DOHH2 (cell line): ENCODE results near the gene PCYOX1L.

ENCODE experiments used
- EZH2phosphoT487 ChIP-seq: fragments of 200-600 bp; sonication (generic); IDR thresholded peaks from 2 replicates; pipeline ENCODE4 v1.6.1; 2017; ENCODE audit warnings: borderline replicate concordance, mild to moderate bottlenecking, antibody characterized with exemption, low read length, moderate library complexity, mixed read lengths
- TF ChIP-seq, protein P1 (sequence below): fragments of 200-600 bp; sonication (generic); IDR thresholded peaks from one replicate; pipeline ENCODE4 v1.5.1; 2014; ENCODE audit warnings: antibody characterized with exemption, mild to moderate bottlenecking, low read depth, low read length; ENCODE audit not compliant: poor library complexity, severe bottlenecking

DNA sequence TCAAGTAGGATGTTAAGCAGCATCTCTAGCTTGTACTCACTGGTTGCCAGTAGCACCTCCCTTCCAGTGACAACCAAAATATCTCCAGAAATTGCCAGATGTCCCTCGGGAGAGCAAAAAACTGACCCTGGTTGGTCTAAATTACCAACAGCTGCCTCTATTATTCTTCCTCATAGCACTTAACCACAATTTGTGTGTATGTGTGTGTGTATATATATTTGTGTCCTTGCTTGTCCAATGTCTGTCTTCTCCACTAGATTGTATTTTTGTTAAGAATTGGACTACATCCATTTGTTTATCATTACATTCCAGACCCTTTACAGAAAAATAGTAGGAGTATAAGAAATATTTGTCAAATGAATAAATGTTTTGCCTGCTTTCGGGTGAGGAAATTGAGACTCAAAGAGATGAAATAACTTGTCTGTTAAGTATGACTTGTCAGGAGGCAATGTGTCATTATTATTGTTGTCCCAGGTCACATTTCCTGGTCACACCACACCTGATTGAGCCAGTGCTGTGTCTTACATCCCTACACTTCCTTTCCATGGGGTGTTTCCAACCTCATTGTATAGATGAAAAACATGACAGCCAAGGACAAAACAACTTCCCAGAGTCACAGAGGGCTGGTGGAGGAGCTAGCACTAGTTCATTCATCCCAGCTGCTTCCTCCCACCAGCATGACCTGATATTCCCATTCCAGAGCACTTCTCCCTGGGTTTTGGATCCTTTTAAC lies 24.0 kb upstream of the PCYOX1L start:
- TF ChIP-seq, protein P1, sequence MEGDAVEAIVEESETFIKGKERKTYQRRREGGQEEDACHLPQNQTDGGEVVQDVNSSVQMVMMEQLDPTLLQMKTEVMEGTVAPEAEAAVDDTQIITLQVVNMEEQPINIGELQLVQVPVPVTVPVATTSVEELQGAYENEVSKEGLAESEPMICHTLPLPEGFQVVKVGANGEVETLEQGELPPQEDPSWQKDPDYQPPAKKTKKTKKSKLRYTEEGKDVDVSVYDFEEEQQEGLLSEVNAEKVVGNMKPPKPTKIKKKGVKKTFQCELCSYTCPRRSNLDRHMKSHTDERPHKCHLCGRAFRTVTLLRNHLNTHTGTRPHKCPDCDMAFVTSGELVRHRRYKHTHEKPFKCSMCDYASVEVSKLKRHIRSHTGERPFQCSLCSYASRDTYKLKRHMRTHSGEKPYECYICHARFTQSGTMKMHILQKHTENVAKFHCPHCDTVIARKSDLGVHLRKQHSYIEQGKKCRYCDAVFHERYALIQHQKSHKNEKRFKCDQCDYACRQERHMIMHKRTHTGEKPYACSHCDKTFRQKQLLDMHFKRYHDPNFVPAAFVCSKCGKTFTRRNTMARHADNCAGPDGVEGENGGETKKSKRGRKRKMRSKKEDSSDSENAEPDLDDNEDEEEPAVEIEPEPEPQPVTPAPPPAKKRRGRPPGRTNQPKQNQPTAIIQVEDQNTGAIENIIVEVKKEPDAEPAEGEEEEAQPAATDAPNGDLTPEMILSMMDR: no peak
- no peak for TF ChIP-seq EZH2phosphoT487
